Uterus (tissue), 2 donors: Measurements from ENCODE around the gene TBCD.

Experiments used
- POLR2A ChIP-seq, 2 donors: fragments of 450-650 bp; IDR thresholded peaks; one replicate each; pipeline ENCODE4 v1.6.1; 2016; ENCODE audit warnings: antibody characterized with exemption in 2 of 2, mild to moderate bottlenecking in 1 of 2, moderate library complexity in 1 of 2
- TF ChIP-seq, protein P1 (sequence below), 4 experiments: fragments of 200-600 bp in 2 of 4; fragments of 450-650 bp in 2 of 4; sonication (generic) in 2 of 4; IDR thresholded peaks; one replicate each; pipeline ENCODE4 v1.5.1; 2016 to 2019; ENCODE audit warnings: antibody characterized with exemption in 4 of 4, mild to moderate bottlenecking in 2 of 4, moderate library complexity in 1 of 4

DNA sequence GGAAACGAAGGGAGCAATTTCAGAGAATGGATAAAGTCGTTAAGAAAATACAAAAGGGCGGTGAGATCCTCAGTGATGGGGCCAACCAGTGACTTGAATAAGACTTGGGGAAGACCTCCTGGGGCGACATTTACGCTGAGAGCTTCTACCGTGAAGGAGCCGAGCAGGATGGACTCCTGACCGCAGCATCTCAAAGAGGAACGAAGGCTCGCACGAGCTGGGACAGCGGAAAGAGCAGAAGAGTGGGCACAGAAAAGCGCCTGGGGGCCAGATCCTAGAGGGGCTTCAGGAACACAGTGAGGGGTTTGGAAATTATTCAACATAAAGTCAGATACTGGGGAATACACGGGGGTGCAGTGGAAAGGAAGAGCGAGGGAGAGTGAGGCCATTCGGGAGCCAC lies 70.4 kb downstream of the TBCD start:
- TF ChIP-seq, protein P1, sequence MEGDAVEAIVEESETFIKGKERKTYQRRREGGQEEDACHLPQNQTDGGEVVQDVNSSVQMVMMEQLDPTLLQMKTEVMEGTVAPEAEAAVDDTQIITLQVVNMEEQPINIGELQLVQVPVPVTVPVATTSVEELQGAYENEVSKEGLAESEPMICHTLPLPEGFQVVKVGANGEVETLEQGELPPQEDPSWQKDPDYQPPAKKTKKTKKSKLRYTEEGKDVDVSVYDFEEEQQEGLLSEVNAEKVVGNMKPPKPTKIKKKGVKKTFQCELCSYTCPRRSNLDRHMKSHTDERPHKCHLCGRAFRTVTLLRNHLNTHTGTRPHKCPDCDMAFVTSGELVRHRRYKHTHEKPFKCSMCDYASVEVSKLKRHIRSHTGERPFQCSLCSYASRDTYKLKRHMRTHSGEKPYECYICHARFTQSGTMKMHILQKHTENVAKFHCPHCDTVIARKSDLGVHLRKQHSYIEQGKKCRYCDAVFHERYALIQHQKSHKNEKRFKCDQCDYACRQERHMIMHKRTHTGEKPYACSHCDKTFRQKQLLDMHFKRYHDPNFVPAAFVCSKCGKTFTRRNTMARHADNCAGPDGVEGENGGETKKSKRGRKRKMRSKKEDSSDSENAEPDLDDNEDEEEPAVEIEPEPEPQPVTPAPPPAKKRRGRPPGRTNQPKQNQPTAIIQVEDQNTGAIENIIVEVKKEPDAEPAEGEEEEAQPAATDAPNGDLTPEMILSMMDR (IDR thresholded peaks at IDR 0.05), result no peak
- no peak for TF ChIP-seq POLR2A (IDR thresholded peaks at IDR 0.05)
